ENCODE results near the gene LENG8. TPM values are rescaled to one million over a fixed set of nuclear protein-coding genes. Genes with fewer than 3 reads are reported as not detected.

LENG8 gene
- total RNA-seq, 2 donors from 2014 or later: 139 to 171 TPM

GRCh38 chr19:54415208-54415900 lies 33.6 kb upstream of the LENG8 start, which contains the start of gene TTYH1:
Gene TTYH1 (plus strand): TSS chr19:54415464. CDS start chr19:54415553, 89 bp downstream.
- H3K4me1 Mint-ChIP-seq: peaks cover 6% of the 10 kb centered on the region
- Histone ChIP-seq H3K4me1 (ENCODE audit: control insufficient read depth, insufficient read depth, low read length) (no peaks in the 10 kb centered on the region), H3K36me3 (ENCODE audit: control insufficient read depth, insufficient read depth, low read length) (no peaks in the 10 kb centered on the region), H3K9ac (ENCODE audit: extremely low read depth, low read length, poor library complexity, severe bottlenecking) (no peak within 1 kb of the TSS), H3K27ac (ENCODE audit: low read depth, low read length) (no peak within 1 kb of the TSS), H3K9me3 (ENCODE audit: control insufficient read depth, low read length) (no peaks in the 10 kb centered on the region), H3K4me3 (ENCODE audit: low read length) (no peak within 1 kb of the TSS), H3K27me3 (ENCODE audit: control insufficient read depth, insufficient read depth, low read length, poor library complexity, severe bottlenecking) (peaks cover 51% of the 10 kb centered on the region)
- peak; percentile 78 for TF ChIP-seq CTCF (conservative IDR thresholded peaks at IDR 0.05)
- WGBS, 2 experiments (ENCODE audit: insufficient coverage in 1 of 2, insufficient read length in 1 of 2): 2% methylated on average over 53 of the region's 68 CpGs; no CpG with 5 or more reads in 1 of the 2 experiments
- H3K4me3 Mint-ChIP-seq: peak within 1 kb of the TSS; percentile 36
- H3K27me3 Mint-ChIP-seq (ENCODE audit: insufficient read depth): peaks cover 87% of the 10 kb centered on the region
- no peak within 1 kb of the TSS for H3K27ac Mint-ChIP-seq
- DNase-seq: peak; percentile 84
- H3K36me3 Mint-ChIP-seq (ENCODE audit: low read depth): no peaks in the 10 kb centered on the region
- peaks cover 13% of the 10 kb centered on the region for H3K9me3 Mint-ChIP-seq

GRCh38 chr19:54415901-54416673 lies 32.9 kb upstream of the LENG8 start:
- DNase-seq: peak; percentile 60
- Histone ChIP-seq H3K27me3 (ENCODE audit: control insufficient read depth, insufficient read depth, low read length, poor library complexity, severe bottlenecking) (peaks cover 51% of the 10 kb centered on the region), H3K4me1 (ENCODE audit: control insufficient read depth, insufficient read depth, low read length) (no peaks in the 10 kb centered on the region), H3K36me3 (ENCODE audit: control insufficient read depth, insufficient read depth, low read length) (no peaks in the 10 kb centered on the region), H3K9ac (ENCODE audit: extremely low read depth, low read length, poor library complexity, severe bottlenecking) (no peak overlapping the region), H3K4me3 (ENCODE audit: low read length) (no peak overlapping the region), H3K27ac (ENCODE audit: low read depth, low read length) (no peak overlapping the region), H3K9me3 (ENCODE audit: control insufficient read depth, low read length) (no peaks in the 10 kb centered on the region)
- Mint-ChIP-seq H3K4me1 (peaks cover 6% of the 10 kb centered on the region), H3K27ac (no peak overlapping the region), H3K9me3 (peaks cover 13% of the 10 kb centered on the region), H3K36me3 (ENCODE audit: low read depth) (no peaks in the 10 kb centered on the region), H3K27me3 (ENCODE audit: insufficient read depth) (peaks cover 85% of the 10 kb centered on the region), H3K4me3 (peak overlapping the region; percentile 36)
- no peak for TF ChIP-seq CTCF (conservative IDR thresholded peaks at IDR 0.05)
- 17 to 20% methylated on average over 5 to 28 of the region's 28 CpGs for WGBS, 2 experiments (ENCODE audit: insufficient coverage in 1 of 2, insufficient read length in 1 of 2)

GRCh38 chr19:54416695-54417491 lies 32.1 kb upstream of the LENG8 start:
- Mint-ChIP-seq H3K27ac (no peak overlapping the region), H3K36me3 (ENCODE audit: low read depth) (no peaks in the 10 kb centered on the region), H3K9me3 (peaks cover 13% of the 10 kb centered on the region), H3K4me3 (no peak overlapping the region), H3K4me1 (peaks cover 10% of the 10 kb centered on the region), H3K27me3 (ENCODE audit: insufficient read depth) (peaks cover 87% of the 10 kb centered on the region)
- no peak overlapping the region for H3K27ac ChIP-seq (ENCODE audit: low read depth, low read length)
- H3K4me1 ChIP-seq (ENCODE audit: control insufficient read depth, insufficient read depth, low read length): no peaks in the 10 kb centered on the region
- peak; percentile 61 for DNase-seq
- no peak overlapping the region for H3K4me3 ChIP-seq (ENCODE audit: low read length)
- TF ChIP-seq CTCF (conservative IDR thresholded peaks at IDR 0.05): no peak
- peaks cover 56% of the 10 kb centered on the region for H3K27me3 ChIP-seq (ENCODE audit: control insufficient read depth, insufficient read depth, low read length, poor library complexity, severe bottlenecking)
- H3K9ac ChIP-seq (ENCODE audit: extremely low read depth, low read length, poor library complexity, severe bottlenecking): no peak overlapping the region
- no peaks in the 10 kb centered on the region for H3K36me3 ChIP-seq (ENCODE audit: control insufficient read depth, insufficient read depth, low read length)
- WGBS, 2 experiments (ENCODE audit: insufficient coverage in 1 of 2, insufficient read length in 1 of 2): 61 to 77% methylated on average over 12 to 44 of the region's 44 CpGs
- H3K9me3 ChIP-seq (ENCODE audit: control insufficient read depth, low read length): no peaks in the 10 kb centered on the region
